HG02610 (cell line): Measurements from ENCODE around the gene FLT3.
"Not testable (repeated sequence)": the region's sequence is repeated elsewhere in the genome, so short reads cannot be mapped to it uniquely, and the experiment has no call there.

Experiments used
- ATAC-seq: cut with Tn5 transposase; IDR thresholded peaks from one replicate; pipeline ENCODE4 v1.9.1; 2021; ENCODE audit warnings: mild to moderate bottlenecking, moderate library complexity; ENCODE audit not compliant: unreplicated experiment

Gene FLT3

GRCh38 chr13:28100150-28101121 is at the start of gene FLT3:
Gene FLT3 (minus strand): TSS chr13:28100576. CDS start chr13:28100510, 66 bp downstream.
- ATAC-seq: peak; percentile 50

- ATAC-seq: no peak
Observed at GRCh38 chr13:28147495-28147894, 47.1 kb upstream of the FLT3 start.

GRCh38 chr13:28145049-28145448 is 44.7 kb upstream of the FLT3 start:
- no peak for ATAC-seq

GRCh38 chr13:28141542-28141941 is 41.2 kb upstream of the FLT3 start:
- ATAC-seq: not testable (repeated sequence)

GRCh38 chr13:28140433-28141125 is 40.2 kb upstream of the FLT3 start:
- ATAC-seq: no peak

DNA sequence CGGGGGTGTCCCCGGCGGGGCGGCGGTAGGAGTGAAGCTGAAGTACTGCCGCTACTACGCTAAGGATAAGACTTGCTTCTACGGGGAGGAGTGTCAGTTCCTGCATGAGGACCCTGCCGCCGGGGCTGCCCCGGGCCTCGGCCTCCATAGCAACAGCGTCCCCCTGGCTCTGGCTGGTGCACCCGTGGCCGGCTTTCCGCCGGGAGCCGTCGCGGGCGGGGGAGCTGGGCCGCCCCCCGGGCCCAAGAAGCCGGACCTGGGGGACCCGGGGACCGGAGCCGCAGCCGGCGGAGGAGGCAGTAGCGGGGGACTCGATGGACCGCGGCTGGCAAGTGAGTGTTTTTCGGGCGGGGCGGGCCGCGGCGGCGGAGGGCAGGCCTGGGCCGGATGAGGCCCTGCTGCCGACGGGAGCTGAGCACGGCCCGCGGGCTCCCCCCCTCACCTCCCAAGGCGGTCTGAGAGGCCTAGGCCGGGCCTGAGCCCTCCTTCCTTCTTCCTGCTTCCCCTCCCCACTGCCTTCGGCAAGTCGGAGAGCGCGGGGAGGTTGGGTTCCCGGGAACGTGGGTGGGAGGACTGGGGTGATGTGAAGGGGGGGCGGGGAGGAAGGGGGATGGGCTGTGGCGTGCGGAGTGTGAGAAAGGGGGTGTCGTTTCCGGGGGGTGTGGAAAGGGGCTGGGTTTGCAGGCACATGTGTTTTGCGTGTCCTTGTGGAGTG is 38.5 kb upstream of the FLT3 start:
- ATAC-seq: peak; percentile 44

GRCh38 chr13:28138012-28138755 is 37.8 kb upstream of the FLT3 start, which contains the start of gene PAN3:
Gene PAN3 (plus strand): TSS chr13:28138545. CDS start chr13:28138658, 113 bp downstream.
- peak; percentile 51 for ATAC-seq

GRCh38 chr13:28137596-28137995 is 37.2 kb upstream of the FLT3 start:
- peak; percentile 1 for ATAC-seq

- ATAC-seq: no peak
Observed at GRCh38 chr13:28136916-28137315, 36.5 kb upstream of the FLT3 start.

DNA sequence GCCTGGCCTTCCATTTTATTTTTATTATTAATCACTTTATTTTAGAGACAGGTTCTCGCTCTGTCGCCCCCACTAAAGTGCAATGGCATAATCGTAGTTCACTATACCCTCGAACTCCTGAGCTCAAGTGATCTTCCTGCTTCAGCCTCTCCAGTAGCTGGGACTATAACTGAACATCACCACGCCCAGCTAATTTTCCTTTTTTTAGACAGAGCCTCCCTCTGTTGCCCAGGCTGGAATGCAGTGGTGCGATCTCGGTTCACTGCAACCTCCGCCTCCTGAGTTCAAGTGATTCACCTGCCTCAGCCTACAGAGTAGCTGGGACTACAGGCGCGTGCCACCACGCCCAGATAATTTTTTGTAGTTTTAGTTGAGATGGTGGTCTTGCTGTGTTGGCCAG is 31.3 kb upstream of the FLT3 start:
- ATAC-seq: no peak

GRCh38 chr13:28129911-28130693 is 29.7 kb upstream of the FLT3 start:
- no peak for ATAC-seq

- no peak for ATAC-seq
Observed at GRCh38 chr13:28128926-28129325, 28.6 kb upstream of the FLT3 start.

- no peak for ATAC-seq
Observed at GRCh38 chr13:28128030-28128429, 27.7 kb upstream of the FLT3 start.

- no peak for ATAC-seq
Observed at GRCh38 chr13:28121224-28121623, 20.8 kb upstream of the FLT3 start.

GRCh38 chr13:28120317-28120716 is 19.9 kb upstream of the FLT3 start:
- no peak for ATAC-seq

- no peak for ATAC-seq
Observed at GRCh38 chr13:28117689-28118377, 17.5 kb upstream of the FLT3 start.

DNA sequence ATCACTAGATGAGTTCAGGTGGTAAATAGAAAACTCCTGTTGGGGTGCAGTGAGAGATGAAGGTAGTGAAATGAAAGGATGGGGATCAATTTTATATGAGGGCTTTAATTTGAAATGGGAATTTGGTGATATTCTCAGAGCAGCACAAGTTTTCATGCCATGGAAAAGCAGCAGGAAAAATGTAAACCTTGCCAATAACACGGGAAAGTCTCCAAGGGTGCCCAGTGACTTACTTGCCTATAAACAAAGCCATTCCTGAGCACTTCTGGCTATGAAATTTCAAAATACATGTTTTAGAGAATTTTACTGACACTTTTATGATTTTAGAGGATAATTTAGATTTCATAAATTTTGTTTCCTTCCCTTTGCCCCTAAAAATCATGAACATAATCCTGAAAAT is 16.4 kb upstream of the FLT3 start:
- no peak for ATAC-seq

DNA sequence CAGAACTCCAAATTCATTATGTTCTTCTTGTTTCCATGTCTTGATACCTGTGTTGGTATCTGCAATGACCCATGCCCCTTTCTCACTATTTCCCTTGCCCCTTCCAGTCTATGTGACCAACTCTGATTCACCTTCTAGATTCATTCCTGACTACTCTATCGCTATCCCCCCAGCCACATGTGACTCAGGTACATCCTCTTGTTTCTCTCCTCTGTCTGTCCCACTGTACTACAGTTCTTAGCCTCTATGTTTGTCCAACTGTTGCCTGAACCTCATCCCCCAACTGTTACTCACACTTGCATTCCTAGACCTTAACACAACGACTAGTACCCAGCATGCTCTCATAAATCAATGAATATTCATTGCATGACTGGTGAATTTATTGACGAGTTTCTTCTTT is 10.0 kb upstream of the FLT3 start:
- ATAC-seq: no peak

- ATAC-seq: no peak
Observed at GRCh38 chr13:28106976-28107375, 6.6 kb upstream of the FLT3 start.
